Stimulated activated CD4-positive, alpha-beta T cell treated with anti-CD3 and anti-CD28 coated beads, Interleukin-15, amount 100 ng/mL, for 1 hour (primary cell): Measurements from ENCODE around the gene TXNDC15.

Experiments used
- DNase-seq, 2 donors: peaks; one replicate each; pipeline ENCODE4 v3.0.0-alpha.2; 2020; ENCODE audit warnings: low read depth in 1 of 2, low spot score in 1 of 2

TXNDC15 gene

GRCh38 chr5:134917070-134917815 lies 43.1 kb downstream of the TXNDC15 start:
- no peak for DNase-seq

GRCh38 chr5:134918861-134919260 lies 44.7 kb downstream of the TXNDC15 start:
- DNase-seq = no peak

- no peak for DNase-seq
Observed at GRCh38 chr5:134920848-134921575, 46.8 kb downstream of the TXNDC15 start.

GRCh38 chr5:134932508-134932907 lies 58.3 kb downstream of the TXNDC15 start:
- no peak for DNase-seq

DNA sequence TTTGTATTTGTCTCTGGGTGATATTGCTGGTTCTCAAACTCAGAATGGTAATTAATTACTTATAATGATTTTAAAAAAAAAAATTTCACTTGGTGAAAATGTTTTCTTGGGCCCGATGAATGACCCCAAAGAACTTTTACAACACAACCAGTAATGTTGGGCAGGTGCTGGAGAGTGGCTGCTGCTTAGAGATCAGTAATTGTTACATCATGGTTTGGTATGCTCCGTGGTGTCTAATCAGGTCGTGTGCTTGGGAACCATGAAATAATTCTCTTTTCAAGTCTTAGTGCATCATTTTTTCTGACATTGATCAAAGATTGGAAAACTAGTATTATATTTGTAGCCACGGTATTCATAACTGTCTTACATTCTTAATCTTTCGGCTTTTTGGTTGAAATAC lies 60.0 kb downstream of the TXNDC15 start:
- no peak for DNase-seq

GRCh38 chr5:134935711-134936602 lies 61.8 kb downstream of the TXNDC15 start:
- no peak for DNase-seq

- no peak for DNase-seq
Observed at GRCh38 chr5:134937526-134937925, 63.4 kb downstream of the TXNDC15 start.

DNA sequence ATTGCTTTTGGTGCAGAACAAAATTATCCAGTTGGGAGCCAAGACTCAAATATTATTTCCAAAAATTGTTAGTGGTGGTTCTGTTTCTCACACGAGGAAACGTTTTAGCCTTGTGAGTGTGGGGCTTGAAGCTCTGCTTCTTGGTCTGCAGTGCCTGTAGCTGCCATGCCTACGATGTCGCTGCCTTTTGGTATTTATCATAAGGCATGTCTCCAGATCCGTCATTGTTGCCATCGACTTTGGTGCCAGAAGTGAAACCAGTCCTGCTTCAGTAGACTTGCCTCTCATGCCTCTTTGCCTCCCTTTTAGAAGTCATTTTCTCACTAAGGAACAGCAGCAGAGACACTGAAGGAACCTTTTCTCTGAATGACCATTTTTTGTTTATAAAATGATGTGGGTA lies 63.9 kb downstream of the TXNDC15 start:
- DNase-seq = no peak

DNA sequence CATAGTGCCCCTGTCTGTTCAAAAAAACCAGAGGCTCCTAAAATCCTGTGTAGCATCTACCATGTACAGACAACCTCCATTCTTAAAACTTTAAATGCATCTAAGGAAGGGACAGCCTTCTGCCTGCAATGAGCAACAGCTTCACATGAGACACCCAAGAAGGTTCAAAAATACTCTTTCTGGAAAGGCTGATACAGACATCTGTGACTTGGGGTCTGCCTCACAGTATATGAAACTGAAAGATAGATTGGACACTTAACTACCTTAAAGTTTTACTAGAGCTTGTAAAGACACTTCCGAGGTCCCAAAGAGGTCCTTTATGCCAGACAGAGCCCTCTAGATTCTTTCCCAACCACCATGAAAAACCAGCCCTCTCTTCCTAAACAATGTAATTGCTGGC lies 65.3 kb downstream of the TXNDC15 start:
- no peak for DNase-seq

GRCh38 chr5:134943547-134943946 lies 69.4 kb downstream of the TXNDC15 start:
- DNase-seq = no peak

- no peak for DNase-seq
Observed at GRCh38 chr5:134944630-134945029, 70.5 kb downstream of the TXNDC15 start.

GRCh38 chr5:134945041-134945440 lies 70.9 kb downstream of the TXNDC15 start:
- DNase-seq = no peak

GRCh38 chr5:134948911-134949310 lies 74.7 kb downstream of the TXNDC15 start:
- no peak for DNase-seq

DNA sequence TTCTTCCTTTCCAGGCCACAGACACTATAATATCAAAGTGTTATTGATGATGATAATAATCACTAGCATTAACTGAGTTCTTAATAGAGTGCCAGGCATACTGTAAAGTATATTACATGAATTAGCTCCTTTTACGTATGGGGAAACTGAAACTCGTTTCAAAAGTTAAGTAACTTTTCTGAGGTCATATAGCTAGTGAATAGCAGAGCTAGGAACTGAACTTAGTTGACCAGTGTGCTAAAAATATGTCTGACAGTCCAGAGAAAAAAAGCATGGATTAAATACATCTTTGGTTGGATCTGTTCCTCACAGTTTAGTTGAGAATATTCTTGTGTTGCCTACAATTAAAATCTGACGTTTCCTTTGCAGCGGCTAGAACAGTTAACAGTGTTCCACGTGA lies 75.1 kb downstream of the TXNDC15 start:
- no peak for DNase-seq
